ENCODE results near the gene PROKR2.

The PROKR2 gene

DNA sequence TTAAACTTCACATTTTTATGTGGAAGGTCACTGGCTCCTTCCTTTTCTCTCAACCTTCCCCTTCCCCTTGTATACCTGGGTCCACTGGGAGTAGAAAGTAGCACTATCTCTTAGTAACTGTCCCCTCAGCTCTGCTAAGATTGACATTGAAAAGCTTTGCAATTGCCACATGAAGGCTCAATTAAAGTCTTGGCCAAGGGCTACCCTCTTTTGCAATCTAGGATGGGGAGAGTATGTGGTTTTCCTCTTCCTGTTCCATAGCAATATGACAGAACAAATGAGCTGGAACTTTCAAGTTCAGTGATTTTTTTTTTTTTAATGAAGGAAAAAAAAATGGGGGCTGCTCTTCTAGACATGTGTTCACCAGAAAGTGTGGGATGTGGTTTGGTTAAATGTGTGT is 37.1 kb downstream of the PROKR2 start:
- no peak for DNase-seq

GRCh38 chr20:5272268-5272667 is 44.5 kb downstream of the PROKR2 start:
- DNase-seq, result no peak

DNA sequence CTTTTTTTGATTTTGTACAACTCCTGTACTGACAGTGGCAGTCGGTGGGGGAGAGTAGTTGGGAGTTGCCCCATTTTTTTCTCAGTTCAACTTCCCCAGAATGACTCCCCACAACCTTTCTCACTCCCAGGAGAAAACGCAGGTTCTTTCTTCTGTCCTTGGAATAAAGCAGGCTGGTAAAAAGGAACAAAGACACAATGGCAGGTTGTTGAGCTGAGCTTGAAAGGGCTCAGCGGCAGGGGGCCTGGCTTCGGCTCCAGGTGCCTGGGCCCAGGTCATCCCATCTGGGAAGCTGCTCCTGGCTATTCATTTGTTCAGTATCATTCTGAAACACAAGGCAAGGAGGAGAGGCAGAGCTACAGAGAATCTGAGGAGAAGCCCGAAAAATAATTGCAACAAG is 46.2 kb downstream of the PROKR2 start:
- DNase-seq, result no peak

DNA sequence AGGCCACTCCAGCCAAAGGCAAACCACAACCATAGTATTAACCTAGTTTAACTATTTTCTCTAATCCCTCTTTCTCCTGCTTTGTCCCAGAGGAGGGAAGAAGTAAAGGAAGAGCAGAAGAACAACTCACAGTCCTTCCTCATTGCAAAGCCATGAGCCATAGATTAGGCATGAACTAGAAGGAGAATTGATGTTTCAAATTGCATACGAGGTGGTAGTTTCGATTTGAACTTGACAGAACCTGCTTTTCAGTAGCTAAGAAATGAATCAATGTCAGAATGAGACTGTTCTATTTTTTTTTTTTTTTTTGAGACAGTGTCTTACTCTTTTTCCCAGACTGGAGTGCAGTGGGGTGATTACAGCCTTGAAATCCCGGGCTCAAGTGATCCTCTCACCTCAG is 48.3 kb downstream of the PROKR2 start:
- DNase-seq, result no peak

- no peak for DNase-seq
These were observed 49.7 kb downstream of the PROKR2 start for GRCh38 chr20:5267092-5267491.

Data from activated effector memory CD4-positive, alpha-beta T cell treated with anti-CD3 and anti-CD28 coated beads, Interleukin-2, amount 50 U/mL, for 16 hours (primary cell).